Transverse colon (tissue), 3 donors: ENCODE results near the gene ENAH.

Experiments used
- POLR2A ChIP-seq: fragments of 450-650 bp; IDR thresholded peaks from one replicate; pipeline ENCODE4 v1.6.1; 2016; ENCODE audit warnings: antibody characterized with exemption, mild to moderate bottlenecking, moderate library complexity
- POLR2AphosphoS5 ChIP-seq, 3 donors: sonication (generic); formaldehyde crosslinking; IDR thresholded peaks; one replicate each; pipeline ENCODE4 v1.6.1; 2016; ENCODE audit warnings: antibody characterized with exemption in 3 of 3

DNA sequence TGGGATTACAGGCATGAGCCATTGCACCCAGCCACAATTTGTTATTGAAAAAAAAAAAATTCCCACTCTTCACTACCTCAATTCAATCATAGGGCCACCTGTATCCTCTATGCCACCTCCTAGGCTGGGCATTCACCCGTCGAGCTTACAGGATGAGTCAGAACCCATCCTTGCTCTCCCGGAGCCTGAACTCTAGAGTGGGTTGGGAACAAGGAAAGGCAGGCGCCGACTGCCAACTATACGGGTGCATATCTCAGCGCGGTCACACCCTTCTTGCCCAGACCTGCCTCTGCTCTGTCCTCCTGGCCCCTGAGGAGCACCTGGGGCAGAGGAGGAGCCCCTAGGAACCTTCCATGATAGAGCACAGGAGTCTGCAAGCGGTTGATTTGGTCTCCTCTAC, 203.7 kb downstream of the ENAH start:
- TF ChIP-seq POLR2AphosphoS5 (IDR thresholded peaks at IDR 0.05) (peak in 1 of 3 donors; percentile 25), POLR2A (no peak)
